Caco-2 (cell line): ENCODE results near the gene SHF. TPM values are rescaled to one million over a fixed set of nuclear protein-coding genes. Genes with fewer than 3 reads are reported as not detected.

Experiments used
- BruUV-seq: library from RNA; stranded (reverse); fragments of 400-500 nt; replicated peaks from 2 replicates; lab custom pipeline; 2021; lab: Mats Ljungman, UMichigan
- CTCF ChIA-PET: fragments of 300-600 bp; sonication (Branson Sonifier 250); formaldehyde crosslinking; loops from one replicate; lab custom pipeline; 2022; ENCODE audit warnings: antibody characterized with exemption; lab: Charles Lee
- POLR2A ChIA-PET: fragments of 300-600 bp; sonication (Branson Sonifier 250); formaldehyde crosslinking; loops from one replicate; lab custom pipeline; 2022; ENCODE audit warnings: antibody characterized with exemption; lab: Charles Lee
- DNase-seq, 2 experiments: peaks; one replicate each; pipeline versions ENCODE4 v3.0.0 to v3.0.0-alpha.2; 2020 to 2022
- H3K27me3 ChIP-seq: replicated peaks from 2 replicates; pipeline ENCODE4 v1.6.0; 2011; ENCODE audit warnings: low read length; ENCODE audit not compliant: control insufficient read depth, insufficient read depth
- H3K36me3 ChIP-seq: 2 replicates; pipeline ENCODE4 v1.5.1; 2011; ENCODE audit warnings: low read length; ENCODE audit not compliant: control insufficient read depth, insufficient read depth
- H3K4me1 ChIP-seq: fragments of 250-450 bp; sonication (Bioruptor Pico); 2 replicates; pipeline ENCODE4 v1.5.1; 2020; ENCODE audit warnings: mild to moderate bottlenecking
- H3K4me3 ChIP-seq: 2 replicates; pipeline ENCODE4 v1.5.1; 2011; ENCODE audit warnings: low read depth, mild to moderate bottlenecking, control low read depth, low read length
- H3K9me3 ChIP-seq: fragments of 250-450 bp; sonication (Bioruptor Pico); 2 replicates; pipeline ENCODE4 v1.5.1; 2020; ENCODE audit warnings: mild to moderate bottlenecking, moderate library complexity
- H3K27ac Mint-ChIP-seq: one replicate; pipeline ENCODE4 v1.8.0; 2022; ENCODE audit warnings: mixed read lengths; ENCODE audit not compliant: unreplicated experiment
- H3K27me3 Mint-ChIP-seq: one replicate; pipeline ENCODE4 v1.8.0; 2022; ENCODE audit warnings: mixed read lengths; ENCODE audit not compliant: insufficient read depth, unreplicated experiment
- H3K36me3 Mint-ChIP-seq: one replicate; pipeline ENCODE4 v1.8.0; 2022; ENCODE audit warnings: mild to moderate bottlenecking, mixed read lengths; ENCODE audit not compliant: insufficient read depth, unreplicated experiment
- H3K4me1 Mint-ChIP-seq: one replicate; pipeline ENCODE4 v1.8.0; 2022; ENCODE audit warnings: low read depth, mixed read lengths; ENCODE audit not compliant: unreplicated experiment
- H3K4me3 Mint-ChIP-seq: one replicate; pipeline ENCODE4 v1.8.0; 2022; ENCODE audit warnings: mild to moderate bottlenecking, moderate library complexity, mixed read lengths; ENCODE audit not compliant: unreplicated experiment
- H3K9me3 Mint-ChIP-seq: one replicate; pipeline ENCODE4 v1.8.0; 2022; ENCODE audit warnings: mixed read lengths; ENCODE audit not compliant: unreplicated experiment
- CTCF ChIP-seq, 2 experiments: fragments of 200-600 bp in 1 of 2; IDR thresholded peaks; 1 replicate in 1 of 2; 2 replicates in 1 of 2; pipeline versions ENCODE4 v1.5.1 to v1.8.0; 2011 to 2022; ENCODE audit warnings: antibody characterized with exemption in 1 of 2, control low read depth in 1 of 2, inconsistent platforms in 1 of 2, low read depth in 1 of 2, low read length in 1 of 2, mild to moderate bottlenecking in 1 of 2, moderate library complexity in 1 of 2; ENCODE audit not compliant: insufficient read depth in 1 of 2, severe bottlenecking in 1 of 2, unreplicated experiment in 1 of 2
- intact Hi-C: fragments of 100-400 bp; cut with micrococcal nuclease; formaldehyde crosslinking; loops from one replicate; pipeline ENCODE4 v1.10.0; 2022; ENCODE audit not compliant: unreplicated experiment
- total RNA-seq: library from RNA; stranded (reverse); gene quantifications from 2 replicates; pipeline ENCODE4 v1.2.3, GENCODE V29; 2022

SHF gene
- total RNA-seq, 1 experiment from 2014 or later: 11.9 TPM

DNA sequence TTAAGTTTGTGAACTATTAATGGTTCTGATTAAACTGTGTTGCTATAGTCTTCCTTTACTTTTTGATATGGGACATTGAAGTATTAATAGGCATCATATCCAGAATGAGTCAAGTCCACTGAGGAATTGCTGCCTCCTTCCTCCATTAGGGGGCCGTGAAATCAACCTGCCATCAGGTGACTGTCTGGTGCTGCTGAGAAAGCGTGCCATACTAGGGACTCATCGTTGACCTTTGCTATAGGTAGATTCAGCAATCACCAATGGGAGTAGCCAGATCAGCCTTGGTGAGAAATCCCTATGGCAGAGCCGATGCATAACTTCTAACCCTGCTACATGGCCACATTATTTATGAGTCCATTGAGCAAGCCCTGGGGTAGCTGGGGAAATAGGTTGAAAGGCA, 34.2 kb upstream of the SHF start:
- CTCF ChIA-PET: no interaction called here
- Mint-ChIP-seq H3K9me3 (peaks cover 18% of the 10 kb centered on the region), H3K4me1 (no peaks in the 10 kb centered on the region), H3K27me3 (no peaks in the 10 kb centered on the region), H3K4me3 (no peak overlapping the region), H3K27ac (no peak overlapping the region), H3K36me3 (no peaks in the 10 kb centered on the region)
- no peaks in the 10 kb centered on the region; the same call in 1 of the 2 replicates for H3K4me1 ChIP-seq
- H3K9me3 ChIP-seq: 0 out of 2 replicates have a peak, but pooled peaks cover 6% of the 10 kb centered on the region
- no peaks in the 10 kb centered on the region for H3K36me3 ChIP-seq
- no peak for TF ChIP-seq CTCF (IDR thresholded peaks at IDR 0.05; ENCODE audit: insufficient read depth in 1 of 2, low read depth in 1 of 2, low read length in 1 of 2, severe bottlenecking in 1 of 2, unreplicated experiment in 1 of 2)
- H3K4me3 ChIP-seq: no peak overlapping the region
- BruUV-seq: no TSS peak
- intact Hi-C loops: no loop called here
- POLR2A ChIA-PET: no interaction called here
- no peak for DNase-seq
- no peaks in the 10 kb centered on the region for H3K27me3 ChIP-seq

DNA sequence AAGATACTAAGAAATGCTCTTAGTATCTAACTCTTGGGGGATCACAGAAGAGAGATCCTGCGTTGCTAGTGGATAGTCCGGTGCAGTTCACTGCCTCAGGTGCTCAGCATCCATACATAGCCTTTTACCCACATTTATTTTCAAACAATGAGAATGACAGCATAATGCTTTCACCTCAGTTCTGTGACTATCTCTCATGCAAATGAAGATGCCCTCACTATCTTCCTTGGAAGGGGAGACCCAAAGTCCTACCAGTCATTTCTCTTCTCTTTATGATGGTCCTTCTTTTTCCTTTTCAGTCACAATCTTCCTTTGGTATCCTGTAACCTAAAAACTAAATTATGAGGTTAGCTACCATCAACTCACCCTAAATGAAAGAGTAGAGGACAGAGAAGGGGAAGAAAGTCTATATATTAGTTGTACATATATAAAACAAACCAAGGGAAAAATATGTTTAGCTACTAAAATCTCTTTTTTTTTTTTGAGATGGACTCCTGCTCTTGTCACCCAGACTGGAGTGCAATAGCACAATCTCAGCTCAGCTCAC, 33.4 kb upstream of the SHF start:
- ChIA-PET CTCF (no interaction called here), POLR2A (no interaction called here)
- Histone ChIP-seq H3K27me3 (no peaks in the 10 kb centered on the region), H3K36me3 (no peaks in the 10 kb centered on the region), H3K4me1 (no peaks in the 10 kb centered on the region; the same call in 1 of the 2 replicates), H3K9me3 (0 out of 2 replicates have a peak, but pooled peaks cover 6% of the 10 kb centered on the region), H3K4me3 (no peak overlapping the region)
- H3K4me3 Mint-ChIP-seq: no peak overlapping the region
- H3K4me1 Mint-ChIP-seq: no peaks in the 10 kb centered on the region
- no peaks in the 10 kb centered on the region for H3K36me3 Mint-ChIP-seq
- BruUV-seq: no TSS peak
- TF ChIP-seq CTCF (IDR thresholded peaks at IDR 0.05; ENCODE audit: insufficient read depth in 1 of 2, low read depth in 1 of 2, low read length in 1 of 2, severe bottlenecking in 1 of 2, unreplicated experiment in 1 of 2): no peak
- H3K9me3 Mint-ChIP-seq: peaks cover 18% of the 10 kb centered on the region
- no peak overlapping the region for H3K27ac Mint-ChIP-seq
- DNase-seq: no peak
- intact Hi-C loops: no loop called here
- no peaks in the 10 kb centered on the region for H3K27me3 Mint-ChIP-seq

- ChIA-PET CTCF (interaction anchor here (1.0 kb wide), 1 partner anchor 49 kb away, joined by 3 read pairs; no protein-coding TSS in a partner anchor), POLR2A (no interaction called here)
- no peak for TF ChIP-seq CTCF (IDR thresholded peaks at IDR 0.05; ENCODE audit: insufficient read depth in 1 of 2, low read depth in 1 of 2, low read length in 1 of 2, severe bottlenecking in 1 of 2, unreplicated experiment in 1 of 2)
- Histone ChIP-seq H3K36me3 (no peaks in the 10 kb centered on the region), H3K9me3 (no peaks in the 10 kb centered on the region), H3K4me1 (no peaks in the 10 kb centered on the region), H3K4me3 (no peak overlapping the region), H3K27me3 (no peaks in the 10 kb centered on the region)
- intact Hi-C loops: no loop called here
- no peaks in the 10 kb centered on the region for H3K9me3 Mint-ChIP-seq
- H3K27me3 Mint-ChIP-seq: no peaks in the 10 kb centered on the region
- DNase-seq: no peak
- H3K36me3 Mint-ChIP-seq: no peaks in the 10 kb centered on the region
- no peak overlapping the region for H3K4me3 Mint-ChIP-seq
- H3K27ac Mint-ChIP-seq: no peak overlapping the region
- BruUV-seq: no TSS peak
- H3K4me1 Mint-ChIP-seq: no peaks in the 10 kb centered on the region
These were observed 24.7 kb upstream of the SHF start for GRCh38 chr15:45212493-45212892.
